Measurements from ENCODE around the gene CHMP5. TPM values are rescaled to one million over a fixed set of nuclear protein-coding genes. Genes with fewer than 3 reads are reported as not detected.

Gene CHMP5
- total and polyA plus RNA-seq, 10 of the 15 experiments (the other 5 are each of a cell fraction or from before 2014, with no cell fraction given) = 40.3 to 179 (median 78.6) TPM

- peak; percentile 88 for TF ChIP-seq ZNF687 (IDR thresholded peaks at IDR 0.05)
- TF ChIP-seq NR2C2 (IDR thresholded peaks at IDR 0.05; ENCODE audit: borderline replicate concordance, control insufficient read depth, insufficient read length, low read depth) = no peak
- peak; percentile 98 for TF ChIP-seq PML (IDR thresholded peaks at IDR 0.05; ENCODE audit: low read length)
- TF ChIP-seq REST (IDR thresholded peaks at IDR 0.05; ENCODE audit: low read depth, low read length) = no peak
- TF ChIP-seq PKNOX1 (IDR thresholded peaks at IDR 0.05) = peak; percentile 9; the same call in 1 of the 2 replicates
- TF ChIP-seq NFXL1 (IDR thresholded peaks at IDR 0.05; ENCODE audit: borderline replicate concordance) = no peak
- TF ChIP-seq NBN (IDR thresholded peaks at IDR 0.05) = peak; percentile 100
- TF ChIP-seq ZNF207 (IDR thresholded peaks at IDR 0.05; ENCODE audit: borderline replicate concordance) = peak; percentile 80; the same call in 1 of the 2 replicates
- TF ChIP-seq ZZZ3 (IDR thresholded peaks at IDR 0.05; ENCODE audit: control insufficient read depth, insufficient read length, low read depth) = no peak
- TF ChIP-seq CEBPZ (IDR thresholded peaks at IDR 0.05; ENCODE audit: low read depth, low read length) = no peak
- TF ChIP-seq EED (IDR thresholded peaks at IDR 0.05; ENCODE audit: low read depth) = 0 out of 2 replicates have a peak, but pooled peaks have one; percentile 7
- TF ChIP-seq ZNF622 (IDR thresholded peaks at IDR 0.05) = no peak
- TF ChIP-seq MYB (IDR thresholded peaks at IDR 0.05; ENCODE audit: borderline replicate concordance, low read depth, low read length) = no peak
- no peak for TF ChIP-seq ZNF274 (IDR thresholded peaks at IDR 0.05; ENCODE audit: insufficient read depth, insufficient read length)
- no peak; the same call in 1 of the 2 replicates for TF ChIP-seq HDGF (IDR thresholded peaks at IDR 0.05)
- no peak for TF ChIP-seq KDM1A (IDR thresholded peaks at IDR 0.05; ENCODE audit: borderline replicate concordance)
- TF ChIP-seq TCF3 (IDR thresholded peaks at IDR 0.05; ENCODE audit: borderline replicate concordance, insufficient read depth, low read depth, low read length) = peak; percentile 68; the same call in 1 of the 2 replicates
Measured at GRCh38 chr9:33290247-33291030, 25.6 kb downstream of the CHMP5 start, which contains the start of gene NFX1 (continued).
